ENCODE measurements around the gene SMARCAL1. TPM values are rescaled to one million over a fixed set of nuclear protein-coding genes. Genes with fewer than 3 reads are reported as not detected.

The SMARCAL1 gene
- total and polyA plus RNA-seq, 5 donors from 2014 or later, result 19.8 to 25.1 (median 24.1) TPM

DNA sequence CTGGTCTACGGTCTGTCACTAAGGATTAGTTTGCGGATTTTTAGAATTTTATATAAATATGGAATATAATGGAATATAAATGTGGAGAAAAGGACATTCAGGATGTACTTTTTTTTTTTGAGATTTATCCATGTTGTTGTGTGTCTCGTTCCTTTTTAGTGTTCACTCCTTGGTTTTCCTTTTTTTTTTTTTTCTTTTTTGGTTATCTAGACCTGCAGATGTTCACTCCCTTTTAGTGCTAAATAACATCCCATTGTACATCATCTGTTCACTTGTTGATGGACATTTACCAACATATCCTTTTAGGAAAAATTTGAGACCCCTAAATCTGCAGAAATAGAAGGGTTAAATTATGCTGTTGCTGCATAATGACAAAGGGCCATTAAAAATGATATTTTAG is 60.9 kb downstream of the SMARCAL1 start:
- DNase-seq (no peak), ATAC-seq (ENCODE audit: low read depth in 2 of 2) (no peak)
- no peak overlapping the region for H3K27ac ChIP-seq (ENCODE audit: insufficient read depth, low read length, poor library complexity, severe bottlenecking)
- Mint-ChIP-seq H3K27me3 (no peaks in the 10 kb centered on the region), H3K4me1 (peaks cover 0 to 10% (median 7%) of the 10 kb centered on the region in 4 donors), H3K27ac (no peak overlapping the region), H3K36me3 (peaks cover 14% of the 10 kb centered on the region), H3K9me3 (no peaks in the 10 kb centered on the region), H3K4me3 (no peak overlapping the region)
- H3K36me3 ChIP-seq (ENCODE audit: control insufficient read depth, insufficient read depth, low read length), result peaks cover 44% of the 10 kb centered on the region
- H3K4me3 ChIP-seq (ENCODE audit: low read depth, low read length), result no peak overlapping the region
- no peaks in the 10 kb centered on the region for H3K27me3 ChIP-seq (ENCODE audit: control insufficient read depth, insufficient read depth, low read length)
- H3K9me3 ChIP-seq (ENCODE audit: control insufficient read depth in 2 of 2, low read length in 2 of 2), result no peaks in the 10 kb centered on the region
- H3K4me1 ChIP-seq (ENCODE audit: control insufficient read depth, insufficient read depth, low read length, poor library complexity, severe bottlenecking), result no peaks in the 10 kb centered on the region

DNA sequence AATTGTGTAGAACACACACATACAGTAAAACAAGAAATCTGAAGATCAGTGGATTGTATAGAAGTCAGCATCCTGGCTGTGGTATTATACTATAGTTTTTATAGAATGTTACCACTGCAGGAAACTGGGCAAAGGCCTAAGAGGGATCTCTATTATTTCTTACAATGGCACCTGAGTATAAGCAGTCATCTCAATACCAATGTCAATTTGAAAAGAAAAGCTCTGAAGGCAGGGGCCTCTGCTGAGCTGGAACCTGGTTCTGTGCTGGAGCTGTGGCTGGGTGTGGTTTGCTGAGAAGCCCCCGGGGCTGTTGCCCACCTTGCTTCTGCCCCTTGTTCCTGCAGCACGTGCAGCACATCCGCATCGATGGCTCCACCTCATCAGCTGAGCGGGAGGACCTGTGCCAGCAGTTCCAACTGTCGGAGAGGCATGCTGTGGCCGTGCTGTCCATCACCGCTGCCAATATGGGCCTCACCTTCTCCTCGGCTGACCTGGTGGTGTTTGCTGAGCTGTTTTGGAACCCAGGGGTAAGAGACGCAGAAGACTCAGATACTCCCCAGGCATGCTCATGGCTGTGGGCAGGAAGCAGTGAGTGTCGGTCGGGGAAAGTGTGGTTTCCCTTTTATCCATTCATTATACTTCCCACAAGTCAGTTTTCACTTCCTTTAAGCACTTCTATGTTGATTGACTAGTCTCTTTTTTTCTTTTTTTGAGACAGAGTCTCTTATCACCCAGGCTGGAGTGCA is 62.8 kb downstream of the SMARCAL1 start:
- no peak overlapping the region for H3K27ac ChIP-seq (ENCODE audit: insufficient read depth, low read length, poor library complexity, severe bottlenecking)
- H3K36me3 ChIP-seq (ENCODE audit: control insufficient read depth, insufficient read depth, low read length), result peaks cover 48% of the 10 kb centered on the region
- Mint-ChIP-seq H3K4me1 (peaks cover 0 to 10% (median 7%) of the 10 kb centered on the region in 4 donors), H3K27me3 (no peaks in the 10 kb centered on the region), H3K36me3 (peaks cover 10% of the 10 kb centered on the region), H3K4me3 (no peak overlapping the region), H3K9me3 (no peaks in the 10 kb centered on the region), H3K27ac (no peak overlapping the region)
- ATAC-seq (ENCODE audit: low read depth in 2 of 2), result peak; percentile 16 to 18
- H3K4me1 ChIP-seq (ENCODE audit: control insufficient read depth, insufficient read depth, low read length, poor library complexity, severe bottlenecking), result no peaks in the 10 kb centered on the region
- no peaks in the 10 kb centered on the region for H3K9me3 ChIP-seq (ENCODE audit: control insufficient read depth in 2 of 2, low read length in 2 of 2)
- H3K27me3 ChIP-seq (ENCODE audit: control insufficient read depth, insufficient read depth, low read length), result no peaks in the 10 kb centered on the region
- H3K4me3 ChIP-seq (ENCODE audit: low read depth, low read length), result no peak overlapping the region
- DNase-seq, result peak in 1 of 3 donors; percentile 39

DNA sequence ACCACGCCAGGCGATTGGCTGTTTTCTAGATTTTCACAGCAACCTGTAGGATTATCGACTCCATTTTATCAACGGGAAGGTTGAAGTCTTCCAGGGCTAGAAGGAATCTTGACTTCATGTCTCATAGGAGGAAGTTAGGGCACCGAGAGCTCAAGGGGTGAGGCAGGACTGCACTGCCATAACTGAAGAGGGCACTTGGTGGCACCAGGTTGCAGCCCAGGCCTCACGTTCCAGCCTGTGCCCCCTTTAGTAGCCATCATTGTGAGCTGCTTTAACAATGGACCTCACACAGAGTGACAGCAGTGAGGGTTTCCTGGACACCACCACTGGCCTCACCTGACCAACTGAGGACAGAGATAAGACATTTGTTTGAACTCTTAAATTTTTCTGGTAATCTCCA is 63.5 kb downstream of the SMARCAL1 start:
- peaks cover 10% of the 10 kb centered on the region for H3K36me3 Mint-ChIP-seq
- no peaks in the 10 kb centered on the region for H3K9me3 Mint-ChIP-seq
- no peaks in the 10 kb centered on the region for H3K27me3 ChIP-seq (ENCODE audit: control insufficient read depth, insufficient read depth, low read length)
- no peak overlapping the region for H3K4me3 ChIP-seq (ENCODE audit: low read depth, low read length)
- H3K4me1 ChIP-seq (ENCODE audit: control insufficient read depth, insufficient read depth, low read length, poor library complexity, severe bottlenecking), result no peaks in the 10 kb centered on the region
- ATAC-seq (ENCODE audit: low read depth in 2 of 2) (no peak), DNase-seq (no peak)
- peaks cover 45% of the 10 kb centered on the region for H3K36me3 ChIP-seq (ENCODE audit: control insufficient read depth, insufficient read depth, low read length)
- no peak overlapping the region for H3K27ac Mint-ChIP-seq
- H3K27me3 Mint-ChIP-seq, result no peaks in the 10 kb centered on the region
- H3K9me3 ChIP-seq (ENCODE audit: control insufficient read depth in 2 of 2, low read length in 2 of 2), result no peaks in the 10 kb centered on the region
- H3K4me1 Mint-ChIP-seq, result peaks cover 0 to 12% (median 9%) of the 10 kb centered on the region in 4 donors
- no peak overlapping the region for H3K27ac ChIP-seq (ENCODE audit: insufficient read depth, low read length, poor library complexity, severe bottlenecking)
- no peak overlapping the region for H3K4me3 Mint-ChIP-seq

DNA sequence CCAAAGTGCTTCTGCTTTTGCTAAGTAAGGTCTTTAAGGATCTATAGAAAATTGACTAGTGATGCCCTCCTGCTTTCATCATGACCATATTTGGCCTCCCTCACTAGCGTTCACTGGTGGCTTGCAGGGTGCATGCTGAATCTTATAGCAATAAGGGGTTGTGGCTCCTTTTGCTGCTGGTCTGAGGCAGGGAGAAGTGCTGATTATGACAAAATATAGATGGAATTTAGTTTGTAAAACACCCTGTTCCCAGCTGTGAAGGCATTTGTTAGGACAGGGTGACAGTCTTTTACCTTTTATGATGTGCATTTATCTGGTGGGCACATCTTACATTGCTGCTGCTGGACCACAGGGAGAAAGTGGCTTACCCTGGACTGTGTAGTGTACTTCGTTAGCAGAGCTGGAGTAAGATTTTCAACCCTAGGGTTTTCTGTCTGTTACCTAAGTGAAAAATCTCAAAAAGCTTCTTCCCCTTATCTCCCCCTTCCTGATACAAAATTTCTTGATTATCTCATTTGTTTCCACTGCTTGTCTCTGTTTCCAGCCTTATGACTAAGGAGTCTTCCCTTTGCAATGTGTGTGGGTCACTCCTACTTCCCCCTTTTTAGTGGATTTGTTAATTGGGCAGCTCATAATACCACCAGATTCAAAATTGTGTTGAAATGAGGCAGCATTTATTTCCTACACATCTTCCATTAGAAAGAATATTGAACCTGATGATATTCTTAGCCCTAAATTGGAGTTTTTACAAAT is 65.2 kb downstream of the SMARCAL1 start:
- H3K36me3 ChIP-seq (ENCODE audit: control insufficient read depth, insufficient read depth, low read length), result peaks cover 40% of the 10 kb centered on the region
- Mint-ChIP-seq H3K9me3 (no peaks in the 10 kb centered on the region), H3K4me1 (peaks cover 0 to 13% (median 9%) of the 10 kb centered on the region in 4 donors), H3K36me3 (peaks cover 16% of the 10 kb centered on the region), H3K27me3 (no peaks in the 10 kb centered on the region), H3K27ac (no peak overlapping the region), H3K4me3 (no peak overlapping the region)
- no peak overlapping the region for H3K4me3 ChIP-seq (ENCODE audit: low read depth, low read length)
- DNase-seq (no peak), ATAC-seq (ENCODE audit: low read depth in 2 of 2) (no peak)
- no peaks in the 10 kb centered on the region for H3K4me1 ChIP-seq (ENCODE audit: control insufficient read depth, insufficient read depth, low read length, poor library complexity, severe bottlenecking)
- H3K9me3 ChIP-seq (ENCODE audit: control insufficient read depth in 2 of 2, low read length in 2 of 2), result no peaks in the 10 kb centered on the region
- H3K27ac ChIP-seq (ENCODE audit: insufficient read depth, low read length, poor library complexity, severe bottlenecking), result no peak overlapping the region
- no peaks in the 10 kb centered on the region for H3K27me3 ChIP-seq (ENCODE audit: control insufficient read depth, insufficient read depth, low read length)

DNA sequence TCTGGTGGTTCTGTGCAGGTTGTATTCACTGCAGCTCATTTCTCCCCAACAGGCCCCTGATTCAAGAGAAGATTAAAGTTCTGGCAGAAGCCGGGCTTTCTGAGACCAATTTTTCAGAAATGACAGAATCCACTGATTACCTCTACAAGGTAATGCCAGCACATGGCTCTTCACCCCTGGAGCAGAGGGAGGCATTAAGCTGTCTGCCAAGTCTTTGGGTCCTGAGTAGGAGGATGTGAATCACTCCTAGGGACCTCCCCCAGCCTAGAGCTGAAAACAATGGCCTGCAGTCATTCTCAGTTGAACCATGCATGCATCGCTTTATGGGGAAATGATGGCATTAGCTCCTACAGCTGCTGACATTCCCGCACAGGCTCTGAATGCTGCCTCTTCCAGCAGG is 65.9 kb downstream of the SMARCAL1 start:
- H3K36me3 Mint-ChIP-seq, result peaks cover 19% of the 10 kb centered on the region
- no peaks in the 10 kb centered on the region for H3K9me3 Mint-ChIP-seq
- H3K4me1 Mint-ChIP-seq, result peaks cover 0 to 13% (median 9%) of the 10 kb centered on the region in 4 donors
- no peaks in the 10 kb centered on the region for H3K4me1 ChIP-seq (ENCODE audit: control insufficient read depth, insufficient read depth, low read length, poor library complexity, severe bottlenecking)
- H3K4me3 ChIP-seq (ENCODE audit: low read depth, low read length), result no peak overlapping the region
- H3K9me3 ChIP-seq (ENCODE audit: control insufficient read depth in 2 of 2, low read length in 2 of 2), result no peaks in the 10 kb centered on the region
- H3K36me3 ChIP-seq (ENCODE audit: control insufficient read depth, insufficient read depth, low read length), result peaks cover 46% of the 10 kb centered on the region
- ATAC-seq (ENCODE audit: low read depth in 2 of 2), result no peak
- no peak overlapping the region for H3K27ac Mint-ChIP-seq
- H3K27ac ChIP-seq (ENCODE audit: insufficient read depth, low read length, poor library complexity, severe bottlenecking), result no peak overlapping the region
- H3K27me3 ChIP-seq (ENCODE audit: control insufficient read depth, insufficient read depth, low read length), result no peaks in the 10 kb centered on the region
- H3K27me3 Mint-ChIP-seq, result no peaks in the 10 kb centered on the region
- no peak overlapping the region for H3K4me3 Mint-ChIP-seq
- DNase-seq, result no peak

DNA sequence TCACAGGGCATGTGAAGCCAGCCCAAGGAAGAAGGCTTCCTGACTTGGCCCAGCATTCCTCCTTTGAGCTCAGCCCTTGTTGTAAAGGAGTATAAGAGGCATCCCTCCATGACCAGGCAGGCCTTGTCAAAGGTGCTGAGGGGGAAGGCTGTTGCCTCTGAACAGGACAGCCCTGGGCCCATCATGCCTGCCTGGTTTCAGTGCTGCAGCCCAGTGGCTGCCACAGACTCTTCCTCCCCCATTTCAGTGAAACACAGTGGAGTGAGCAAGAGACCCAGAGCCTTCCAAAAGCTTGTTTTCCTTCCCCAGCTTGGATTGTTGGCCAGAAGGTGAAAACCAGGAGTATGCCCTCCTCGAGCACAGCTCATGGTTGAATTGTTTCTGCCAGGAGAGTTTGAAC is 66.5 kb downstream of the SMARCAL1 start:
- peaks cover 42% of the 10 kb centered on the region for H3K36me3 ChIP-seq (ENCODE audit: control insufficient read depth, insufficient read depth, low read length)
- H3K27ac Mint-ChIP-seq, result peak overlapping the region in 1 of 3 donors; percentile 35
- H3K36me3 Mint-ChIP-seq, result peaks cover 19% of the 10 kb centered on the region
- H3K27ac ChIP-seq (ENCODE audit: insufficient read depth, low read length, poor library complexity, severe bottlenecking), result no peak overlapping the region
- H3K27me3 Mint-ChIP-seq, result no peaks in the 10 kb centered on the region
- no peak overlapping the region for H3K4me3 Mint-ChIP-seq
- H3K9me3 Mint-ChIP-seq, result no peaks in the 10 kb centered on the region
- no peaks in the 10 kb centered on the region for H3K4me1 ChIP-seq (ENCODE audit: control insufficient read depth, insufficient read depth, low read length, poor library complexity, severe bottlenecking)
- peaks cover 0 to 13% (median 9%) of the 10 kb centered on the region in 4 donors for H3K4me1 Mint-ChIP-seq
- no peaks in the 10 kb centered on the region for H3K27me3 ChIP-seq (ENCODE audit: control insufficient read depth, insufficient read depth, low read length)
- DNase-seq (no peak), ATAC-seq (ENCODE audit: low read depth in 2 of 2) (no peak)
- no peak overlapping the region for H3K4me3 ChIP-seq (ENCODE audit: low read depth, low read length)
- H3K9me3 ChIP-seq (ENCODE audit: control insufficient read depth in 2 of 2, low read length in 2 of 2), result no peaks in the 10 kb centered on the region

DNA sequence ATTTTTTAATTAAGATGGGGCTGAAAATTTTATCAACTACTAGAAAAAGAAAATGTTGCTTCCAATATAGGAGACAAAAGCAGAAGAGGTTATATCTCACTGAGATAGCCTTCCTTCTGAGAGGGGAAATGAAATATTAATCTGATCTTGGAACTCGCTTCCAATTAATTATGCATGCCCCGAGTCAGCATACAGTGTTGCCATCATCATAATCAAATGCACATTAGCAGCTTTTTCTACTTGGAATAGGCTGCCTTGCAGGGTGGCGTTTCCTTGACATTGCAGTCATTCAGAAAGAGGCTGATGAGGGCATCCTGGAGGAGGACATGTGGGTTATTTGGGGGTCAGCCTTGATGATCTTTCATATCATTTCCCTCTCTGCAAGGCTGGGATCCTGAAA is 67.9 kb downstream of the SMARCAL1 start:
- H3K4me1 Mint-ChIP-seq, result peaks cover 0 to 9% (median 5%) of the 10 kb centered on the region in 4 donors

More for the DNA sequence above, 67.9 kb downstream of the SMARCAL1 start:
- no peaks in the 10 kb centered on the region for H3K4me1 ChIP-seq (ENCODE audit: control insufficient read depth, insufficient read depth, low read length, poor library complexity, severe bottlenecking)
- Mint-ChIP-seq H3K36me3 (peaks cover 19% of the 10 kb centered on the region), H3K4me3 (no peak overlapping the region), H3K9me3 (no peaks in the 10 kb centered on the region), H3K27me3 (no peaks in the 10 kb centered on the region), H3K27ac (no peak overlapping the region)
- DNase-seq (no peak), ATAC-seq (ENCODE audit: low read depth in 2 of 2) (no peak)
- no peaks in the 10 kb centered on the region for H3K27me3 ChIP-seq (ENCODE audit: control insufficient read depth, insufficient read depth, low read length)
- H3K36me3 ChIP-seq (ENCODE audit: control insufficient read depth, insufficient read depth, low read length), result peaks cover 36% of the 10 kb centered on the region
- no peak overlapping the region for H3K27ac ChIP-seq (ENCODE audit: insufficient read depth, low read length, poor library complexity, severe bottlenecking)
- H3K9me3 ChIP-seq (ENCODE audit: control insufficient read depth in 2 of 2, low read length in 2 of 2), result no peaks in the 10 kb centered on the region
- H3K4me3 ChIP-seq (ENCODE audit: low read depth, low read length), result no peak overlapping the region
